Duodenal mucosa (tissue), 2 donors: ENCODE data around the gene FAM83G.
A peak's percentile ranks its signal among the peaks of the same experiment; 100 is the strongest.

ENCODE experiments used
- H3K27ac ChIP-seq: one replicate; pipeline ENCODE4 v1.7.0; 2013; ENCODE audit warnings: low read depth, low read length
- H3K27me3 ChIP-seq, 2 donors: one replicate each; pipeline ENCODE4 v1.7.0; 2013; ENCODE audit warnings: low read length in 2 of 2, control low read depth in 1 of 2; ENCODE audit not compliant: insufficient read depth in 2 of 2, control insufficient read depth in 1 of 2
- H3K36me3 ChIP-seq, 2 donors: one replicate each; pipeline ENCODE4 v1.7.0; 2013; ENCODE audit warnings: low read length in 2 of 2, control low read depth in 1 of 2; ENCODE audit not compliant: insufficient read depth in 2 of 2, control insufficient read depth in 1 of 2
- H3K4me1 ChIP-seq, 2 donors: one replicate each; pipeline ENCODE4 v1.7.0; 2013; ENCODE audit warnings: low read length in 2 of 2, control low read depth in 1 of 2; ENCODE audit not compliant: insufficient read depth in 2 of 2, control insufficient read depth in 1 of 2
- H3K4me3 ChIP-seq, 2 donors: one replicate each; pipeline ENCODE4 v1.7.0; 2013; ENCODE audit warnings: low read length in 2 of 2, low read depth in 1 of 2
- H3K9ac ChIP-seq, 2 donors: one replicate each; pipeline ENCODE4 v1.7.0; 2013; ENCODE audit warnings: low read length in 2 of 2, low read depth in 1 of 2
- H3K9me3 ChIP-seq, 2 donors: one replicate each; pipeline ENCODE4 v1.7.0; 2013; ENCODE audit warnings: low read length in 2 of 2, control low read depth in 1 of 2; ENCODE audit not compliant: control insufficient read depth in 1 of 2

The FAM83G gene

DNA sequence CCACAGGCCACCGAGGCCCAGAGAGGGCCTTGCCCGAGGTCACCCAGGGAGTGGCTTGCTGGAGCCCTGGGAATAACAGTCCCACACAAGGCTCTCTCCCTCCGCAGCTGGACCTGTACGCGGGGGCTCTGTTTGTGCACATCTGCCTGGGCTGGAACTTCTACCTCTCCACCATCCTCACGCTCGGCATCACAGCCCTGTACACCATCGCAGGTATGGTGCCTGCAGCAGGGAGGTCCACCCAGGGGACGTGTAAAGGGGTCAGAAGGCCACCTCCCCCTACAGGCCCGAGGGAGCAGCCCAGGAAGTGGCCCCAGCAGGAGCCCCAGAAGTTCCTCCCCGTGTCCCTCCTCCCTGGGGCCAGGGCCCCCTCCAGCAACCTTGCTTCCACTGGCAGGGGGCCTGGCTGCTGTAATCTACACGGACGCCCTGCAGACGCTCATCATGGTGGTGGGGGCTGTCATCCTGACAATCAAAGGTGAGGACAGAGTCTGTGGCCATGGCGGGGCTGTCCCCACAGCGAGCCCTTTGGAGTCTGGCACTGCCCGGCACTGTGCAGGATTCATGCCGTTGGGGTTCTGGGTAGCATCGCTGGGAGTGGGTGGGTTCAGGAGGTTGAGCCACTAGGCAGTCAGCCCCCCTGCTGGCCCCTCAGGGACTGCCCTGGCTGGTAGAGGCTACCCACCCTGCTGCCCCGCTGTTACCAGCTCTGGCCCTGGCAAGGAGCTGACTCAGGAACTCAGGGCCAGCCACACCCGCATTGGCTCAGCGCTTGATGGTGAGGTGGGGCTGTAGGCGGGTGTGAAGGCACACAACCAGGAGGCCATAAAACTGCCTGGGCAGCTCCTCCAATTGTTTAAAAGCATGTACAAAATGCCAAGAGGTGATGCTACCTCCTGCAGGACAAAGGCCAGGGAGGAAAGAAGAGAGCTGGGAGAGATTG lies 35.3 kb downstream of the FAM83G start:
- Histone ChIP-seq H3K27ac (peak overlapping the region; percentile 32), H3K4me3 (no peak overlapping the region), H3K9ac (peak overlapping the region; percentile 54 to 59)

DNA sequence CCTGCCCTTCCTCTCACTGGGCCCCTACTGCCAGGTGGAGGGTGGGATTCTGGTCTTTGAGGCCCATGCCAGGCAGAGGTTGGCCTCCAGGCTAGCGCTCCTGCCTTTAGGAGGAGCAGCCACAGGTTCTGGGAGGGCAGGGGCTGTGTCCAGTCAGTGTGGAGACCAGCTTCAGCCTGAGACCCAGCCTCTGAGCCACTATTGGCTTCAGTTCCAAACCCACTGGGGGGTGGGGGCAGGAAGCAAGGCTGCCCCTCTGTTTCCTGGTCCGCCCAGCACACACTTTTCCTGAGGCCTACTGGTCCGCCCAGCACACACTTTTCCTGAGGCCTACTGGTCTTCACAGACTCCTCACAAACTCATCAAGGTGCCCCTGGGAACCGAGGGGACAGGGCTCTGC lies 36.2 kb downstream of the FAM83G start:
- Histone ChIP-seq H3K27me3 (no peaks in the 10 kb centered on the region), H3K9ac (peak overlapping the region in 1 of 2 donors; percentile 51), H3K9me3 (no peaks in the 10 kb centered on the region), H3K27ac (no peak overlapping the region), H3K4me1 (peaks cover 33 to 36% of the 10 kb centered on the region in 2 donors), H3K36me3 (peaks cover 6 to 15% of the 10 kb centered on the region in 2 donors), H3K4me3 (no peak overlapping the region)

More for the DNA sequence above, 35.3 kb downstream of the FAM83G start:
- Histone ChIP-seq H3K9me3 (no peaks in the 10 kb centered on the region), H3K4me1 (peaks cover 33 to 36% of the 10 kb centered on the region in 2 donors), H3K36me3 (peaks cover 6 to 17% of the 10 kb centered on the region in 2 donors), H3K27me3 (no peaks in the 10 kb centered on the region)

DNA sequence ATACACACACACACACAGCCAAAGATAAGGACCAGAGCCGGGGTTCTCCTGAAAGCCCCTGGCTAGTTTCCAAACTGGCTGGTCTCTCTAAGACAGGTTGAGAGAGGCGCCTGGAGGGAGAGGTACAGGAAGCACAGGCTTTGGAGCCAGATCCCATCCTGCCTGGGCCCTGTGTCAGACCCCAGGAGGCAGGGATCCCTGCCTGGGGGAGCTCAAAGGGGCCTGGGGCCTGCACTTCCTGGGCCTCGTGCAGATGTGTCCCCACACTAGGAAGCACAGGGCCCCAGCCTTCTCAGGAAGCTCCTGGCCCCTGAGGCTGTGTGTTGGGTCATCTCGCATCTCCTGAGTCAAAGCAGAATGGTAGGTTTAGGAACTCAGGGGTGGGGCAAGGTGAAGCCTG lies 36.6 kb downstream of the FAM83G start:
- no peak overlapping the region for H3K27ac ChIP-seq

DNA sequence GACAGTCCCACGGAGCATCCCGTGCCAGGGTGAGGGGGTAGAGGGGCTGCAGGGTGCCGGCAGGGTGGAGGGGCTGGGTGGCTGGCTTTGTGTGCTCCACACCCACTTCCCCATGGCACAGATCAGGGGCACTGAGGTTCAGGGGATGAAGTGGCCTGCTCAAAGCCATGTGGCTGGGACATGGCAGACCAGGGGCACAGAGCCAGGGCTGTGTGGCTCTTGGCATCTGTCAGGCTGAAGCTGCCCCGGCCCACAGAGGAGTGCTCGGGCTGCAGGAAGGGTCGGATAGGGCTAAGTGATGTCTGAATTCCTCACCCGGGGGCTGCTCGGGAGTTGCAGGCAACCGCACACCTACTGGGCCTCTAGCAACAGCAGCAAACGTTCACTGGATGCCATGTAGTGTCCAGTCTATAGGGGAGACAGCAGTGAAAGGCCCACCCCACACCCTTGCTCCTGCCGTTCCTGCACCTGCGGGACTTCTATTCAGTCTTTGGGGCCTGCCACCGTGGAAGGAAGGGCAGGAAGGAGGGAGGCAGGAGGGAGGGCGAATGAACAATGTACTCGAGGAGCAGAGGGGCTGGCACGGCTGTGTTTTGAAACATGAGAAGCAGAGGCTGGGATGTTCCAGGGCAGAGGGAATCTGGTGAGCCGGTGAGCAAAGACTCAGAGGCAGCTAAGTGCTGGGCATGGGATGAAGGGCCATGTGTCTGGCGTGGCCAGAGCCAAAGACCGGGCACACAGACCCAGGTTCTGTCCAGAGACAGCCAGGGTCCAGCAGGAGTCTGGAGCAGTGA lies 37.5 kb downstream of the FAM83G start:
- Histone ChIP-seq H3K4me3 (no peak overlapping the region), H3K4me1 (peaks cover 33 to 36% of the 10 kb centered on the region in 2 donors), H3K9ac (no peak overlapping the region), H3K27ac (no peak overlapping the region), H3K9me3 (no peaks in the 10 kb centered on the region), H3K36me3 (peaks cover 6 to 11% of the 10 kb centered on the region in 2 donors), H3K27me3 (no peaks in the 10 kb centered on the region)

More for the DNA sequence above, 36.6 kb downstream of the FAM83G start:
- no peak overlapping the region for H3K4me3 ChIP-seq
- peaks cover 6 to 14% of the 10 kb centered on the region in 2 donors for H3K36me3 ChIP-seq
- H3K27me3 ChIP-seq = no peaks in the 10 kb centered on the region
- peaks cover 33 to 36% of the 10 kb centered on the region in 2 donors for H3K4me1 ChIP-seq
- H3K9me3 ChIP-seq = no peaks in the 10 kb centered on the region
- H3K9ac ChIP-seq = peak overlapping the region in 1 of 2 donors; percentile 51

DNA sequence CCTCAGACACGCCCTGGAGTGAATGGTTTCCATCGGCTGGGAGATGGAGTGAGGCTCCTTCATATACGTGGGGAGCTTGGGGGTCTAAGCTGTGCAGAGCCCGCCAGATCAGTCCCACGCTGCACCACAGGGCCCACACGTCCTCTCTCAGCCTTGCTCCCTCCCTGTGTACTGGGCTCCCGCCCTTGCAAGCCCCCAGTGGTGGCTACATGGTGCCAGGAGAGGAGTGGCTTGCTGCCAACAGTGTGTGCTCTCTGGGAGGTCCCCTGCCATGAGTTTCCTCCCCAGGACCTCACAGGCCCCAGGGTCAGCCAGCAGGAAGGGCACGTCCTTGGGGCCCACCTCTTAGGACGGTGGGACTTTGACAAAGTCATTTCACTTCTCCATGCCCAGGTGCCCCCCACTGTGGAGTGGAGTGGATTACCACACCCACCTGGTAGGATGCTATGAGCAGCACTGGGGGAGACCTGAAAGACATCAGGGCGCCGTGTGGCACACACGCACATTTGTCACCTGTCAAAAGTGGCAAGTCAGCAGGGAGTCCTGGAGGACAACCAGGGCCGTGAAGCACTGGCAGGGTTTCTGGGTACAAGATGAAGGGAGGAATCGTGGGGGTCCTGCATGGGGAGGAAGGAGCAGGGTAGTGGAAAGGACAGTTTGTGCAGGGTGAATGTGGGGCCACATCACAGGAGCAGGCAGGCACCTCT lies 38.9 kb downstream of the FAM83G start:
- Histone ChIP-seq H3K27ac (no peak overlapping the region), H3K4me1 (peaks cover 33 to 39% of the 10 kb centered on the region in 2 donors), H3K9me3 (no peaks in the 10 kb centered on the region), H3K27me3 (no peaks in the 10 kb centered on the region), H3K9ac (no peak overlapping the region), H3K36me3 (peaks cover 0 to under 1% of the 10 kb centered on the region in 2 donors), H3K4me3 (no peak overlapping the region)

DNA sequence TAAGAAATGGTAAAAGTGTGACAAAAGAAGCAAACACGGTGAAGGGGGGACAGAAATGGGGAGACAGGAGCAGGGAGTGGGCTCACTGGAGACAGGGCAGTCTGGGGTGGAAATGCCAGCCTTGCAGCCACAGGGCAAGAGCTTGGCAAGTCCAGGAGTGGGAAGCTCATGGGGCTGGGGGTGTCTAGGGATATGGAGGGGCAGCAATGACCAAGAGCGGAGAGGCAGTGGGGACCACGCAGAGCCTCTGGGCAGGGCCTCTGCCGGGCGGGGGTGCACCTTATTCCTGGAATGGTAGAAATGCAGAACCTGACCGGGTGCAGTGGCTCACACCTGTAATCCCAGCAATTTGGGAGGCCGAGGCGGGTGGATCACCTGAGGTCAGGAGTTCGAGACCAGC lies 40.0 kb downstream of the FAM83G start:
- H3K9me3 ChIP-seq = no peaks in the 10 kb centered on the region
- no peak overlapping the region for H3K4me3 ChIP-seq
- H3K36me3 ChIP-seq = no peaks in the 10 kb centered on the region
- peaks cover 22 to 30% of the 10 kb centered on the region in 2 donors for H3K4me1 ChIP-seq
- H3K9ac ChIP-seq = no peak overlapping the region
- no peak overlapping the region for H3K27ac ChIP-seq
- no peaks in the 10 kb centered on the region for H3K27me3 ChIP-seq

DNA sequence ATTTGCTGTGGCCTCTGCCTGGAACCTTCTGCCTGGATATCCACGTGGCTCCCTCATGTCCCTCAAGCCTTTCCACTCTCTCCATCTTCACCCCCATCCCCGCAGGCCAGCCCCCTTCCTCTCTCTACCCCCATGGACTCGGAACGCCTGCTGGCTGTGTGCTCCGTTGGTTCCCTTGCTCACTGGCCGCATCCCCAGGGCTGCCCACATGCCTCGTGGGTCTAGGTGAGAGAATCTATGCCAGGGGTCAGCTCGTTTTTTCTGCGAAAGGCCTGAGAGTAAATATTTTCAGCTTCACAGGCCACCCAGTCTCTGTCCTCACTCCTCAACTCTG lies 40.6 kb downstream of the FAM83G start:
- Histone ChIP-seq H3K9ac (no peak overlapping the region), H3K27me3 (no peaks in the 10 kb centered on the region), H3K27ac (no peak overlapping the region), H3K9me3 (no peaks in the 10 kb centered on the region), H3K4me1 (peaks cover 16 to 25% of the 10 kb centered on the region in 2 donors), H3K36me3 (no peaks in the 10 kb centered on the region), H3K4me3 (no peak overlapping the region)

DNA sequence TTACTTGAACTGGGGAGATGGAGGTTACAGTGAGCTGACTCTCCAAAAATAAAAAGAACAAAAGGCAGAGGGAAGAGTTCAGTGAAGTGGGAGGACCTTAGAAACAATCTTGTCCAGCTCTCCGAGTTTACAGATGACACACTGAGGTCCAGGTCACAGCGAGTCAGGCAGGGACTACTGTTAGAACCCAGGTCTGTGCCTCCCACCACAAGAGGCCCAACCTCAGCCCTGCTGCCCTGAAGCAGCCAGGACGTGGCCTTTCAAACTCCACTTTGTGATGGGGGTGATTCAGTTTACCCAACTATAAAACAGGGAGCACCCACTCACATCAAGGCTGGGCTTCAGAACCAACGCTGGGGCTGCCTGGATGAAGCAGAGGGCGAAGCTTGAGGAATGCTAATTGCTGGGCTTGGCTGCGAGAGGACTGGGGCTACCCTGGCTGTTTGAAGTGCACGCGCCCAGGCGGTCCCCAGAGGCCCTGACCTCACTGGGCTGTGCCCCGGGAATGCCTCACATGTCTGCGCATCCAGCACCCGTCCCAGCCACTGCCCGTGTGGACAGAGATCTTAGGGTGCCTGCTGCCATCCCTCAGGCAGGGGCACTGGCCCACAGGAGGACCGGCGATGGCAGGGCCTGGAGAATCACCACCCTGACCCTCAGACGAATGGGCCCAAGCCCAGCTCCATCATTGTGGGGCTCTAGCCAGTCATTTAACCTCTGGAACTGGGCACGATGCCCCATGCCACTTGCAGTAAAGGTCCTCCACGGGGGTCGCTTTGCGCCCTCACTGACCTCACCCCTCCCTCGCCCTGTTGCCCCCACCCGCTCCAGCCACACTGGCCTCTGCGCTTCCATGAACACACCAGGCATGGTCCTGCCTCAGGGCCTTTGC lies 41.2 kb downstream of the FAM83G start:
- Histone ChIP-seq H3K9ac (no peak overlapping the region), H3K4me1 (peaks cover 10 to 19% of the 10 kb centered on the region in 2 donors), H3K4me3 (no peak overlapping the region), H3K27me3 (no peaks in the 10 kb centered on the region), H3K27ac (no peak overlapping the region), H3K36me3 (no peaks in the 10 kb centered on the region), H3K9me3 (no peaks in the 10 kb centered on the region)

DNA sequence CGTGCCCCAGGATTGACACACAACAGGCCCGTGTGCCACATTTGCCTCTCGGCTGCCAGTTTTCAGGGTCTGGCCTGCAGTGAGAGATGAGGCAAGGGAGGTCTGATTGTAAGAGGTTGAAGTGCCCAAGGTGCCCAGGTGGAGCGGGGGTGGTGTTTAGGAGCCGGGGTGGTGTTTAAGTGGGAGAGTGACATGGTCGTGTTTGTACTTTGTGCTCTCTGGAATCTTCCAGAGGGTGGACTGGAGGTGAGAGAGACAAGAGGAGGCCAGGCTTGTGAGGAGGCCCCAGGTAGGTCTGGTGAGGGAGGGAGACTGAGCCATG lies 42.1 kb downstream of the FAM83G start:
- Histone ChIP-seq H3K4me1 (peaks cover 1 to 10% of the 10 kb centered on the region in 2 donors), H3K36me3 (no peaks in the 10 kb centered on the region), H3K9ac (no peak overlapping the region), H3K27me3 (no peaks in the 10 kb centered on the region), H3K27ac (no peak overlapping the region), H3K9me3 (no peaks in the 10 kb centered on the region), H3K4me3 (no peak overlapping the region)
